GM23338 (cell line): ENCODE results near the gene JOSD2. TPM values are rescaled to one million over a fixed set of nuclear protein-coding genes. Genes with fewer than 3 reads are reported as not detected.

Experiments
- ATAC-seq: fragments of 200-7000 bp; cut with Tn5 transposase; 3 replicates; pipeline ENCODE4 v1.9.1; 2020
- DNase-seq: peaks from one replicate; pipeline ENCODE4 v3.0.0-alpha.2; 2015; ENCODE audit warnings: low spot score
- H2AFZ ChIP-seq: fragments of 200-600 bp; sonication (generic); 2 replicates; pipeline ENCODE4 v1.8.0; 2016; ENCODE audit warnings: antibody characterized with exemption, mild to moderate bottlenecking, moderate library complexity
- H3F3A ChIP-seq: fragments of 200-600 bp; sonication (generic); replicated peaks from 2 replicates; pipeline ENCODE4 v1.8.0; 2017; ENCODE audit warnings: antibody characterized with exemption, mixed run types, low read depth
- H3K27ac ChIP-seq: fragments of 200-600 bp; sonication (generic); 2 replicates; pipeline ENCODE4 v1.6.1; 2016; ENCODE audit warnings: low read depth
- H3K27me3 ChIP-seq: fragments of 200-600 bp; sonication (generic); 2 replicates; pipeline ENCODE4 v1.8.0; 2016; ENCODE audit warnings: mild to moderate bottlenecking, mixed run types, moderate library complexity; ENCODE audit not compliant: insufficient read depth
- H3K36me3 ChIP-seq: fragments of 200-600 bp; sonication (generic); 2 replicates; pipeline ENCODE4 v1.8.0; 2016; ENCODE audit warnings: mild to moderate bottlenecking; ENCODE audit not compliant: insufficient read depth
- H3K4me1 ChIP-seq: fragments of 200-600 bp; sonication (generic); 2 replicates; pipeline ENCODE4 v1.8.0; 2016; ENCODE audit warnings: mild to moderate bottlenecking, moderate library complexity; ENCODE audit not compliant: insufficient read depth
- H3K4me2 ChIP-seq: fragments of 200-600 bp; sonication (generic); 2 replicates; pipeline ENCODE4 v1.7.1; 2017; ENCODE audit warnings: mixed run types
- H3K4me3 ChIP-seq: fragments of 200-600 bp; sonication (generic); 2 replicates; pipeline ENCODE4 v1.6.1; 2016; ENCODE audit warnings: mixed run types
- H3K79me2 ChIP-seq: fragments of 200-600 bp; sonication (generic); replicated peaks from 2 replicates; pipeline ENCODE4 v1.8.0; 2017; ENCODE audit warnings: mild to moderate bottlenecking; ENCODE audit not compliant: insufficient read depth
- H3K9me2 ChIP-seq: fragments of 200-600 bp; sonication (generic); 2 replicates; pipeline ENCODE4 v1.8.0; 2017; ENCODE audit not compliant: insufficient read depth
- H4K20me1 ChIP-seq: fragments of 200-600 bp; sonication (generic); replicated peaks from 2 replicates; pipeline ENCODE4 v1.8.0; 2017; ENCODE audit warnings: mild to moderate bottlenecking; ENCODE audit not compliant: insufficient read depth
- H3K27ac Mint-ChIP-seq: 2 replicates; pipeline ENCODE4 v1.8.0; 2020; ENCODE audit warnings: inconsistent platforms, mild to moderate bottlenecking, moderate library complexity, mixed read lengths
- H3K27me3 Mint-ChIP-seq: 3 replicates; pipeline ENCODE4 v1.8.0; 2022; ENCODE audit warnings: low read depth, mild to moderate bottlenecking, moderate library complexity, mixed read lengths, inconsistent platforms; ENCODE audit not compliant: insufficient read depth, poor library complexity
- H3K36me3 Mint-ChIP-seq: 3 replicates; pipeline ENCODE4 v1.8.0; 2021; ENCODE audit warnings: low read depth, mild to moderate bottlenecking, inconsistent platforms, moderate library complexity, mixed read lengths
- H3K4me1 Mint-ChIP-seq: 3 replicates; pipeline ENCODE4 v1.8.0; 2020; ENCODE audit warnings: mild to moderate bottlenecking, inconsistent platforms, mixed read lengths
- H3K4me3 Mint-ChIP-seq: 3 replicates; pipeline ENCODE4 v1.8.0; 2021; ENCODE audit warnings: moderate library complexity, mild to moderate bottlenecking, inconsistent platforms, mixed read lengths
- H3K9me3 Mint-ChIP-seq: 3 replicates; pipeline ENCODE4 v1.8.0; 2020; ENCODE audit warnings: moderate library complexity, mild to moderate bottlenecking, inconsistent platforms, mixed read lengths
- CREB1 ChIP-seq: fragments of 250-450 bp; sonication (Bioruptor Pico); IDR thresholded peaks from 2 replicates; pipeline ENCODE4 v1.5.0; 2020; ENCODE audit warnings: low read depth, mild to moderate bottlenecking, moderate library complexity
- CTCF ChIP-seq, 2 experiments: fragments of 200-600 bp in 1 of 2; sonication (generic) in 1 of 2; conservative IDR thresholded peaks; 2 replicates each; pipeline versions ENCODE4 v1.5.1 to v1.6.1; 2016 to 2017; ENCODE audit warnings: antibody characterized with exemption in 2 of 2, low read depth in 2 of 2, mild to moderate bottlenecking in 2 of 2, moderate library complexity in 1 of 2
- ETS1 ChIP-seq: IDR thresholded peaks from 2 replicates; pipeline ENCODE4 v1.6.1; 2016; ENCODE audit warnings: antibody characterized with exemption
- EZH2 ChIP-seq: fragments of 200-600 bp; sonication (generic); IDR thresholded peaks from one replicate; pipeline ENCODE4 v1.8.0; 2017; ENCODE audit warnings: antibody characterized with exemption, mild to moderate bottlenecking, low read depth; ENCODE audit not compliant: unreplicated experiment
- EZH2phosphoT487 ChIP-seq: fragments of 200-600 bp; sonication (generic); IDR thresholded peaks from one replicate; pipeline ENCODE4 v1.8.1; 2018; ENCODE audit warnings: antibody characterized with exemption; ENCODE audit not compliant: unreplicated experiment
- JUNB ChIP-seq: IDR thresholded peaks from one replicate; pipeline ENCODE4 v1.6.1; 2016; ENCODE audit warnings: antibody characterized with exemption; ENCODE audit not compliant: unreplicated experiment
- NANOG ChIP-seq: IDR thresholded peaks from 2 replicates; pipeline ENCODE4 v1.6.1; 2016; ENCODE audit warnings: antibody characterized with exemption, borderline replicate concordance
- POLR2AphosphoS5 ChIP-seq: IDR thresholded peaks from 2 replicates; pipeline ENCODE4 v1.6.1; 2016; ENCODE audit warnings: antibody characterized with exemption, low read depth
- REST ChIP-seq: IDR thresholded peaks from one replicate; pipeline ENCODE4 v1.6.1; 2018; ENCODE audit warnings: antibody characterized with exemption; ENCODE audit not compliant: unreplicated experiment
- STAT1 ChIP-seq: IDR thresholded peaks from one replicate; pipeline ENCODE4 v1.6.1; 2016; ENCODE audit warnings: antibody characterized with exemption; ENCODE audit not compliant: unreplicated experiment
- ZNF114 ChIP-seq: fragments of 250-450 bp; sonication (Bioruptor Pico); IDR thresholded peaks from 2 replicates; pipeline ENCODE4 v1.5.0; 2020; ENCODE audit warnings: mild to moderate bottlenecking, moderate library complexity
- ZNF331 ChIP-seq: fragments of 250-450 bp; sonication (Bioruptor Pico); IDR thresholded peaks from 2 replicates; pipeline ENCODE4 v1.5.0; 2020; ENCODE audit warnings: low read depth, mild to moderate bottlenecking, moderate library complexity
- ZNF462 ChIP-seq: fragments of 250-450 bp; sonication (Bioruptor Pico); IDR thresholded peaks from 2 replicates; pipeline ENCODE4 v1.5.0; 2020; ENCODE audit warnings: mild to moderate bottlenecking, moderate library complexity
- polyA plus RNA-seq: library from polyadenylated mRNA; unstranded; fragments of >200 nt; fragmentation: Nextera tagmentation; extraction: Ambion mirVana; gene quantifications from 2 replicates; pipeline ENCODE4 v1.2.1, GENCODE V29; 2016
- total RNA-seq: library from RNA; depleted of rRNA; stranded (reverse); fragments of >200 nt; shearing (Covaris generic); gene quantifications from 2 replicates; pipeline ENCODE4 v1.2.3, GENCODE V29; 2014

Gene JOSD2
- total and polyA plus RNA-seq, 2 experiments from 2014 or later: 3.3 to 5.8 TPM

GRCh38 chr19:50480281-50481111, 30.5 kb downstream of the JOSD2 start:
- H3K27ac Mint-ChIP-seq: no peak overlapping the region
- H3K9me3 Mint-ChIP-seq: peaks cover 91% of the 10 kb centered on the region
- Histone ChIP-seq H3K4me3 (no peak overlapping the region), H3K27ac (no peak overlapping the region), H3K9me2 (no peaks in the 10 kb centered on the region), H3K4me1 (peaks cover 10% of the 10 kb centered on the region; the same call in 1 of the 2 replicates), H3F3A (0 out of 2 replicates have a peak, but pooled peaks cover 2% of the 10 kb centered on the region), H4K20me1 (no peaks in the 10 kb centered on the region; the same call in 1 of the 2 replicates), H3K36me3 (peaks cover 3% of the 10 kb centered on the region; the same call in 1 of the 2 replicates), H2AFZ (no peak overlapping the region), H3K79me2 (peaks cover 25% of the 10 kb centered on the region), H3K27me3 (no peaks in the 10 kb centered on the region), H3K4me2 (no peak overlapping the region)
- DNase-seq (no peak), ATAC-seq (no peak)
- TF ChIP-seq STAT1: no peak
- no peak for TF ChIP-seq CREB1 (CRISPR knock-in tag)
- no peak for TF ChIP-seq JUNB
- no peak for TF ChIP-seq ETS1
- no peak for TF ChIP-seq CTCF (conservative IDR thresholded peaks at IDR 0.05; ENCODE audit: low read depth in 2 of 2)
- no peak for TF ChIP-seq ZNF462
- no peak for TF ChIP-seq POLR2AphosphoS5
- no peak for TF ChIP-seq REST
- TF ChIP-seq EZH2phosphoT487: no peak
- no peak for TF ChIP-seq ZNF331
- TF ChIP-seq NANOG: no peak
- TF ChIP-seq EZH2: no peak
- TF ChIP-seq ZNF114 (CRISPR knock-in tag): no peak
- no peaks in the 10 kb centered on the region; the same call in 2 of the 3 replicates for H3K4me1 Mint-ChIP-seq
- H3K27me3 Mint-ChIP-seq: peaks cover 3% of the 10 kb centered on the region
- H3K36me3 Mint-ChIP-seq: peaks cover 43% of the 10 kb centered on the region
- H3K4me3 Mint-ChIP-seq: no peak overlapping the region
